Epithelial cell of esophagus (primary cell): Measurements from ENCODE around the gene CHMP6.
"Not testable (repeated sequence)": the region's sequence is repeated elsewhere in the genome, so short reads cannot be mapped to it uniquely, and the experiment has no call there.

Experiments used
- DNase-seq: peaks from one replicate; pipeline ENCODE4 v3.0.0; 2010; ENCODE audit warnings: low read depth
- H3K4me3 ChIP-seq: 2 replicates; pipeline ENCODE4 v1.5.1; 2011; ENCODE audit warnings: mild to moderate bottlenecking, low read length, control low read depth
- TF ChIP-seq, protein P1 (sequence below): IDR thresholded peaks from 2 replicates; pipeline ENCODE4 v1.5.1; 2011; ENCODE audit warnings: low read depth, mild to moderate bottlenecking, low read length, control low read depth, inconsistent platforms; ENCODE audit not compliant: insufficient read depth; ENCODE audit errors: missing control alignments

CHMP6 gene

DNA sequence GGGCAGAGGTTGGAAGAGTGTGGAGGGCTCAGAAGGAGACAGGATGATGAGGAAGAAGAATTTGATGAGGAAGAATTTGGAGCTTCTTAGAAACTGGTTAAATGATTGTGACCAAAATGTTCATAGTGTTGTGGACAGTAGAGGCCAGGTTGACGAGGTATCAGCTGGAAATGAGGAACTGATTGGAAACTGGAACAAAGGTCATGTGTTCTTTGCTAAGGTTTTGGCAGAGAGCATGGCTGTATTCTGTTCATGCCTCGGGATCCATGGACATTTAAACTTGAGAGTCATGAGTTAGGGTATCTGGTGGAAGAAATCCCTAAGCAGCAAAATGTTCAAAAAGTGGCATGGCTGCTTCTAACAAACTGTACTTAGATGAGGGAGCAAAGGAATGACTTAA is 19.3 kb downstream of the CHMP6 start:
- TF ChIP-seq, protein P1, sequence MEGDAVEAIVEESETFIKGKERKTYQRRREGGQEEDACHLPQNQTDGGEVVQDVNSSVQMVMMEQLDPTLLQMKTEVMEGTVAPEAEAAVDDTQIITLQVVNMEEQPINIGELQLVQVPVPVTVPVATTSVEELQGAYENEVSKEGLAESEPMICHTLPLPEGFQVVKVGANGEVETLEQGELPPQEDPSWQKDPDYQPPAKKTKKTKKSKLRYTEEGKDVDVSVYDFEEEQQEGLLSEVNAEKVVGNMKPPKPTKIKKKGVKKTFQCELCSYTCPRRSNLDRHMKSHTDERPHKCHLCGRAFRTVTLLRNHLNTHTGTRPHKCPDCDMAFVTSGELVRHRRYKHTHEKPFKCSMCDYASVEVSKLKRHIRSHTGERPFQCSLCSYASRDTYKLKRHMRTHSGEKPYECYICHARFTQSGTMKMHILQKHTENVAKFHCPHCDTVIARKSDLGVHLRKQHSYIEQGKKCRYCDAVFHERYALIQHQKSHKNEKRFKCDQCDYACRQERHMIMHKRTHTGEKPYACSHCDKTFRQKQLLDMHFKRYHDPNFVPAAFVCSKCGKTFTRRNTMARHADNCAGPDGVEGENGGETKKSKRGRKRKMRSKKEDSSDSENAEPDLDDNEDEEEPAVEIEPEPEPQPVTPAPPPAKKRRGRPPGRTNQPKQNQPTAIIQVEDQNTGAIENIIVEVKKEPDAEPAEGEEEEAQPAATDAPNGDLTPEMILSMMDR: no peak
- no peak for DNase-seq
- H3K4me3 ChIP-seq: no peak overlapping the region

DNA sequence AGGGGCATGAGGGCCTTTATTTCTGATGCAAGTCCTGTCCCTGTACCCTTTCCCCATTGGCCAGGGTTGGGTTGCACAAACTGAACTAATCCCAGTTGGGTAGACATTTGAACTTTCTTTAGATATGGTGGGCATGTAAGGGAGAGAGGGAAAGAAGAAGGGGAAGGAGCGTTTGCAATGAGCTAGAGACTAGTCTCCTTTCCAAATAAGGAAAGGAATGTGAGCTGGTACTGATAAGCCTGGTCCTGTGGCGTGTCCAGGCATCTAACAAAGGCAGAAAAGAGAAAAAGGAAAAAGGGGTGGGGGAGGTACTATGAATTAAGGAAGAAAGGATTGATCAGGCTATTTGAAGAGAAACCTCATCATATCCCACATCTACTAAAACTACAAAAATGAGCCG is 20.3 kb downstream of the CHMP6 start:
- DNase-seq: no peak
- H3K4me3 ChIP-seq: no peak overlapping the region
- TF ChIP-seq, protein P1: no peak

DNA sequence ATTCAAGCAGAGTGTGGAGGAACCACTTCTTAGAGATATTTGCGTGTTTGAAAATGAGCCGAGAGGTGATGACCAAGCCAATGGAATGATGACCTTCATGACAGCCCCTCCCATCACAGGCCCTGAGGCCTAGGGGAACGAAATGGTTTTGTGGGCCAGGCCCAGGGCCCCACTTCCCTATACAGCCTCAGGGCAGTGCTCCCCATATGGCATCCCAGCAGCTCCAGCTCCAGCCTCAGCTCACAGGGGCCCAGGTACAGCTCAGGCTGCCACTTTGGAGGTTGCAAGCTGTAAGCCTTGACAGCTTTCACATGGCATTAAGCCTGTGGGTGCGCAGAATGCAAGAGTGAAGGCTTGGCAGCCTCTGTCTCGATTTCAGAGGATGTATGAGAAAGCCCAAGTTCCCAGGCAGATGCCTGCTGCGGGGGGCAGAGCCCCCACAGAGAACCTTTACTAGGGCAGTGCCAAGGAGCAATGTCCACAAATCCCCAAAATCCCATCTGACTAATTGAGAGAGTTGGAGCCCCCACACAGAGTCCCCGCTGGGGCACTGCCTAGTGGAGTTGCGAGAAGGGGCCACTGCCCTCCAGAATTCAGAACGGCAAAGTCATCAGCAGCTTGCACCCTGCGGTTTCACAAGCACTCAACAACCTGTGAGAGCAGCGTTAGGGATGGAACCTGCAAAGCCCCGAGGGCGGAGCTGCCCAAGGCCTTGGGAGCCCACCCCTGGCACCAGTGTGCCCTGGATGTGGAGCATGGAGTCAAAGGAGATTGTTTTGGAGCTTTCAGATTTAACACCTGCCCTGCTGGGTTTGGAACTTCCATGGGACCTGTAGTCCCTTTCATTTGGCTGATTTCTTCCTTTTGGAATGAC is 21.2 kb downstream of the CHMP6 start:
- H3K4me3 ChIP-seq: no peak overlapping the region
- TF ChIP-seq, protein P1: no peak
- no peak for DNase-seq

DNA sequence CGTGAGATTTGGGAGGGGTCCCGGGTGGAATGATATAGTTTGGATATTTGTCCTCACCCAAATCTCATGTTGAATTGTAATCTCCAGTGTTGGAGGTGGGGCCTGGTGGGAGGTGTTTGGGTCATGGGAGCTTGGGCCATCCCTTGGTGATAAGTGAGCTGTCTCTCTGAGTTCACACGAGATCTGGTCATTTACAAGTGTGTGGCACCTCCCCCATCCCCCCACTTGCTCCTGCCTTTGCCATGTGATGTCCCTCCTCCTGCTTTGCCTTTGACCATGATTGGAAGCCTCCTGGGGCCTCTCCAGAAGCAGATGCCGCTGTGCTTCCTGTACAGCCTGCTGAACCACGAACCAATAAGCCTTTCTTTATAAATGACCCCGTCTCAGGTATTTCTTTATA is 22.0 kb downstream of the CHMP6 start:
- TF ChIP-seq, protein P1: no peak
- no peak overlapping the region for H3K4me3 ChIP-seq
- DNase-seq: no peak

DNA sequence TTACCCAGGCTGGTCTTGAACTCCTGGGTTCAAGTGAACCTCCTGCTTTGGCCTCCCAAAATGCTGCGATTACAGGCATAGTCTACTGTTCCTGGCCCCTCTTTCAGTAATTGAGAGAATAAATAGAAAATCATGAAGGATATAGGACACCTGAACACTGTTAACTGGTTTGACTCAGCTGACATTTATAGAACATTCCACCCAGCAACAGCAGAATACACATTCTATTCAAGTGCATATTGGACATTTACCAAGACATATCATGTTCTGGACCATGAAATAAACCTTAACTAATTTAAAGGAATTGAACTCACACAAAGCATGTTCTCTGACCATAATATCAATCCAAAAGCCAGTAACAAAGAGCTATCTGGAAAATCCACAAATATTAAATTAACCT is 23.5 kb downstream of the CHMP6 start:
- H3K4me3 ChIP-seq: no peak overlapping the region
- TF ChIP-seq, protein P1: no peak
- DNase-seq: no peak

DNA sequence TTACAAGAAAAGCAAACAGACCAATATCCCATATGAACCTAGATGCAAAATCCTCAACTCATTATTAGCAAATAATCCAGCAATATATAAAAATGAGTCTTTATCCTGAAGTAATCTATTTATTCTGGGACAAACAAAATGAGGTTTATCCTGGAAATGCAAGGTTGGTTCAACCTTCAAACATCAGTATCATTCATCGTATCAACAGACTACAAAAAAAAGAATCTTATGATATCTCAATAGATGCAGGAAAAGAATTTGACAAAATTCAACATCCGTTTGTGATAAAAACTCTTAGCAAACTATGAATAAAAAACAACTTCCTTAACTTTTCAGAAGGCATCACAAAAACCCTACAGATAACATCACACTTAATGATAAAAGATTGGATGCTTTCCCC is 24.9 kb downstream of the CHMP6 start:
- TF ChIP-seq, protein P1: no peak
- DNase-seq: no peak

DNA sequence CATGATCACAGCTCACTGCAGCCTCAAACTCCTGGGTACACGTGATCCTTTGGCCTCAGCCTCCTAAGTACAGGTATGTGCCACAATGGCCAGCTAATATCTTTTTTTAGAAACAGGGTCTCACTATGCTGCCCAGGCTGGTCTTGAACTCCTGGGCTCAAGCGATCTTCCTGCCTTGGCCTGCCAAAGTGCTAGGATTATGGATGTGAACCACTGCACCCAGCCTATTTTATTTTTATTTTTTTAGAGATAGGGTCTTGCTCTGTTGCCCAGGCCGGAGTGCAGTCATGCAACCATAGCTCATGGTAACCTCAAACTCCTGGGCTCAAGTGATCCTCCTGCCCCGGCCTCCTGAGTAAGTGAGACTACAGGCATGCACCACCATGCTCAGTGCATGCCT is 25.7 kb downstream of the CHMP6 start:
- not testable (repeated sequence) for H3K4me3 ChIP-seq, DNase-seq

More for the DNA sequence above, 24.9 kb downstream of the CHMP6 start:
- H3K4me3 ChIP-seq: no peak overlapping the region
